GM23248 (cell line): ENCODE data around the gene CDKAL1.

Experiments used
- EZH2 ChIP-seq: fragments of 200-600 bp; sonication (generic); IDR thresholded peaks from 2 replicates; pipeline ENCODE4 v1.6.1; 2018; ENCODE audit warnings: antibody characterized with exemption, mild to moderate bottlenecking; ENCODE audit not compliant: insufficient read depth, poor library complexity, severe bottlenecking
- EZH2phosphoT487 ChIP-seq: fragments of 200-600 bp; sonication (generic); IDR thresholded peaks from 2 replicates; pipeline ENCODE4 v1.6.1; 2018; ENCODE audit warnings: antibody characterized with exemption, moderate library complexity, mild to moderate bottlenecking, low read depth; ENCODE audit not compliant: insufficient read depth

DNA sequence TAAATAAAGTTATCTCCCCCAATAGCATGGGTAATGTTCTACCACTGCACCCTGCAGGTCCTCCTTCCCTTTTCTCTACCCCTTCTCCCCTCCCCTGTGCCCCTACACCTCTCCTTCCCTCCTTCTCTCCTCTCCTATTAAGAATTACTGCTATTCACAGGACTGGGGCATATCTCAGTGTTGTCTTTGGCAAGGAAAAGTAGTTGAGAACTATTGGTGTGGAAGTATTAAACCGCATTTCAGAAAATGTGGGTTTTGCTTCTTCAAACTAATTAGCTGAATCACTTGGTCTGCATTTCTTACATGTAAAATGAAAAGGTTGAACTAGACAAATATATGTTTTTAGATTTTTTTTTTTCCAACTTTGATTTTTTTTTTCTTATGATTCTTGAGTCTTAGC, 296.3 kb downstream of the CDKAL1 start:
- no peak for TF ChIP-seq EZH2
- no peak for TF ChIP-seq EZH2phosphoT487
